Measurements from ENCODE around the gene KRT80. TPM values are rescaled to one million over a fixed set of nuclear protein-coding genes. Genes with fewer than 3 reads are reported as not detected.

Gene KRT80
- polyA plus RNA-seq, 2 of the 4 experiments (the other 2 are of a cell fraction): 38.3 to 63.1 TPM

DNA sequence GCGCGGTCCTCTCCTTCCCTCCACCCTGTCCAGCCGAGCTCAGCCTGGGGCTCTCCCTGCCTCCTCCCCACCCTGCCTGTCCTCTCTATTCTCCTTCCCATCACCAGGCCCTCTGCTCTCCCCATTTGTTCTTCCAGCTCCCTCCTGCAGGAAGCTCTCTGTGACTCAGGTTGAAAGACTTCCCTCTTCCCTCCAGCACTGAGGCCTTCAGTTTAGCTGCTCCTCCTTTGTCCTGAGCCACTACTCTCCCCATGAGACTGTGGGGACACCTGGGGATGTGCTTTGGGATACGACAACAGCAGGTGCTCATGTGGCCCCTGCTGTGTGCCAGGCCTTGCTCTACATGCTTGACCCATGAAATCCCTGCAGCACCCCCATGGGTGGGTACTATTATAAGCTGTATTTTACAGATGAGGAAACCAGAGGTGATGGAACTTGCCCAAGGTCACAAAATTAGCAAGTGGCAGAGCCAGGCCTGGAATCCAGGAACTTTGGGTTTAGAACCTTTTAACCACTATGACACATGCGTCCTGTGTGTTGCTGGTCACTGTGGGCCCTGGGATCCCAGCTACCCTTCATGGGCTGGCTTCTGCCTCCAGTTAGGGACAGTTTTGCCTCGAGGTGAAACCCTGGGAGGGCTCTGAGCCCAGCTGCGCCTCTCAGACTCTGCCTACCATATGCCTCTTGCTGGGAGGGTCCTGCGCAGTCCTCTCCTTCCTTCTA is 5.5 kb downstream of the KRT80 start:
- ATAC-seq: peak in 1 of 2 experiments; percentile 6; a peak in 3 of 6 replicates
- 85% methylated on average over 8 of the region's 8 CpGs for WGBS (ENCODE audit: missing lambda C conversion rate)

GRCh38 chr12:52185400-52185967 is 6.3 kb downstream of the KRT80 start:
- peaks cover 83% of the 10 kb centered on the region for H3K4me1 ChIP-seq
- peak overlapping the region in 1 of 2 experiments; percentile 96; a peak in 3 of 6 replicates for H3K27ac ChIP-seq
- CTCF ChIA-PET: interaction anchor here (1.1 to 8.0 kb wide), 4 partner anchors 36 to 94 kb away, joined by 3 to 44 read pairs (median 8); no protein-coding TSS in a partner anchor
- TF ChIP-seq JUNB (IDR thresholded peaks at IDR 0.05) (no peak), MAFK (IDR thresholded peaks at IDR 0.05; ENCODE audit: partially characterized antibody) (peak; percentile 75)
- DNase-seq (ENCODE audit: low read depth in 1 of 2, low spot score in 1 of 2) (no peak), ATAC-seq (no peak), FAIRE-seq (no peak)
- POLR2A ChIA-PET: interaction anchor here (0.6 to 1.2 kb wide), 2 partner anchors 63 kb away, joined by 3 read pairs; no protein-coding TSS in a partner anchor
- H3K9me3 ChIP-seq: no peaks in the 10 kb centered on the region
- 93% methylated on average over 16 of the region's 16 CpGs for WGBS (ENCODE audit: missing lambda C conversion rate)
- no peak overlapping the region for H3K4me3 ChIP-seq
- no peak overlapping the region for H3K4me2 ChIP-seq

More for the DNA sequence above, 5.5 kb downstream of the KRT80 start:
- no peak overlapping the region for H3K4me3 ChIP-seq
- ChIA-PET CTCF (interaction anchor here (1.3 to 8.0 kb wide), 4 partner anchors 36 to 694 kb away, joined by 3 to 44 read pairs (median 10); no protein-coding TSS in a partner anchor), POLR2A (interaction anchor here (0.8 to 1.3 kb wide), 3 partner anchors 17 to 62 kb away, joined by 3 to 4 read pairs (median 3); no protein-coding TSS in a partner anchor)
- no peaks in the 10 kb centered on the region for H3K9me3 ChIP-seq
- no peak for DNase-seq (ENCODE audit: low read depth in 1 of 2, low spot score in 1 of 2)
- TF ChIP-seq HEYL (CRISPR knock-in tag; IDR thresholded peaks at IDR 0.05) (no peak), JUN (IDR thresholded peaks at IDR 0.05) (peak in 1 of 2 experiments; percentile 3; a peak in 1 of 5 replicates)
- peak overlapping the region; percentile 23 to 96 for H3K27ac ChIP-seq
- peaks cover 90% of the 10 kb centered on the region for H3K4me1 ChIP-seq
- peak overlapping the region; percentile 3; the same call in 1 of the 3 replicates for H3K4me2 ChIP-seq
- no peak for FAIRE-seq

GRCh38 chr12:52184813-52185212 is 7.0 kb downstream of the KRT80 start:
- POLR2A ChIA-PET: interaction anchor here (0.6 kb wide), 1 partner anchor 64 kb away, joined by 3 read pairs; no protein-coding TSS in a partner anchor

More at GRCh38 chr12:52184813-52185212, 7.0 kb downstream of the KRT80 start:
- CTCF ChIA-PET: interaction anchor here (1.1 to 2.8 kb wide), 3 partner anchors 45 to 94 kb away, joined by 3 to 12 read pairs (median 3); no protein-coding TSS in a partner anchor
- Histone ChIP-seq H3K4me3 (no peak overlapping the region), H3K9me3 (no peaks in the 10 kb centered on the region), H3K4me2 (no peak overlapping the region), H3K4me1 (peaks cover 76% of the 10 kb centered on the region), H3K27ac (peak overlapping the region in 1 of 2 experiments; percentile 96; a peak in 2 of 6 replicates)
- TF ChIP-seq, protein P1, sequence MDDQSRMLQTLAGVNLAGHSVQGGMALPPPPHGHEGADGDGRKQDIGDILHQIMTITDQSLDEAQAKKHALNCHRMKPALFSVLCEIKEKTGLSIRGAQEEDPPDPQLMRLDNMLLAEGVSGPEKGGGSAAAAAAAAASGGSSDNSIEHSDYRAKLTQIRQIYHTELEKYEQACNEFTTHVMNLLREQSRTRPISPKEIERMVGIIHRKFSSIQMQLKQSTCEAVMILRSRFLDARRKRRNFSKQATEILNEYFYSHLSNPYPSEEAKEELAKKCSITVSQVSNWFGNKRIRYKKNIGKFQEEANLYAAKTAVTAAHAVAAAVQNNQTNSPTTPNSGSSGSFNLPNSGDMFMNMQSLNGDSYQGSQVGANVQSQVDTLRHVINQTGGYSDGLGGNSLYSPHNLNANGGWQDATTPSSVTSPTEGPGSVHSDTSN (IDR thresholded peaks at IDR 0.05): no peak
- TF ChIP-seq POLR2AphosphoS2 (conservative IDR thresholded peaks at IDR 0.05; ENCODE audit: low read length): no peak
- no peak for TF ChIP-seq MAZ (IDR thresholded peaks at IDR 0.05; ENCODE audit: borderline replicate concordance, low read depth, low read length)
- no peak for TF ChIP-seq EHMT2 (IDR thresholded peaks at IDR 0.05; ENCODE audit: low read depth)
- TF ChIP-seq HMGXB4 (CRISPR knock-in tag; IDR thresholded peaks at IDR 0.05; ENCODE audit: borderline replicate concordance): no peak
- TF ChIP-seq ZSCAN20 (CRISPR knock-in tag; IDR thresholded peaks at IDR 0.05): no peak
- no peak for TF ChIP-seq BHLHE40 (IDR thresholded peaks at IDR 0.05; ENCODE audit: low read depth, low read length)
- no peak for TF ChIP-seq FOSB (CRISPR knock-in tag; IDR thresholded peaks at IDR 0.05)
- TF ChIP-seq PHF8 (IDR thresholded peaks at IDR 0.05; ENCODE audit: borderline replicate concordance, low read depth): no peak
- TF ChIP-seq HOXB5 (CRISPR knock-in tag; IDR thresholded peaks at IDR 0.05): no peak
- TF ChIP-seq ESRRA (IDR thresholded peaks at IDR 0.05; ENCODE audit: borderline replicate concordance, low read length): no peak
- no peak for TF ChIP-seq SREBF2 (IDR thresholded peaks at IDR 0.05)
- TF ChIP-seq JUN (IDR thresholded peaks at IDR 0.05): no peak
- no peak for TF ChIP-seq TP53 (CRISPR knock-in tag; IDR thresholded peaks at IDR 0.05)
- TF ChIP-seq, protein P2, sequence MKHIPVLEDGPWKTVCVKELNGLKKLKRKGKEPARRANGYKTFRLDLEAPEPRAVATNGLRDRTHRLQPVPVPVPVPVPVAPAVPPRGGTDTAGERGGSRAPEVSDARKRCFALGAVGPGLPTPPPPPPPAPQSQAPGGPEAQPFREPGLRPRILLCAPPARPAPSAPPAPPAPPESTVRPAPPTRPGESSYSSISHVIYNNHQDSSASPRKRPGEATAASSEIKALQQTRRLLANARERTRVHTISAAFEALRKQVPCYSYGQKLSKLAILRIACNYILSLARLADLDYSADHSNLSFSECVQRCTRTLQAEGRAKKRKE (CRISPR knock-in tag; IDR thresholded peaks at IDR 0.05; ENCODE audit: low read depth): no peak
- TF ChIP-seq ZFP36 (IDR thresholded peaks at IDR 0.05; ENCODE audit: borderline replicate concordance, partially characterized antibody): no peak
- no peak for TF ChIP-seq NFE2L2 (conservative IDR thresholded peaks at IDR 0.05; ENCODE audit: low read length)
- TF ChIP-seq FOXS1 (CRISPR knock-in tag; IDR thresholded peaks at IDR 0.05): no peak
- no peak for FAIRE-seq
- DNase-seq (ENCODE audit: low read depth in 1 of 2, low spot score in 1 of 2): no peak
- no peak for ATAC-seq
- WGBS (ENCODE audit: missing lambda C conversion rate): 88% methylated on average over 6 of the region's 6 CpGs
